Ishikawa (cell line): Measurements from ENCODE around the gene CHD1.

Source experiments
- CEBPB ChIP-seq: IDR thresholded peaks from 2 replicates; pipeline ENCODE4 v1.6.1; 2012
- CREB1 ChIP-seq: IDR thresholded peaks from 2 replicates; pipeline ENCODE4 v1.6.1; 2012; ENCODE audit warnings: low read depth
- EGR1 ChIP-seq: IDR thresholded peaks from 2 replicates; pipeline ENCODE4 v1.6.1; 2012
- EP300 ChIP-seq: IDR thresholded peaks from 2 replicates; pipeline ENCODE4 v1.6.1; 2012; ENCODE audit warnings: borderline replicate concordance
- FOXM1 ChIP-seq: IDR thresholded peaks from 2 replicates; pipeline ENCODE4 v1.6.1; 2012; ENCODE audit warnings: low read depth, borderline replicate concordance
- MAX ChIP-seq: IDR thresholded peaks from 2 replicates; pipeline ENCODE4 v1.6.1; 2012
- NFIC ChIP-seq: IDR thresholded peaks from 2 replicates; pipeline ENCODE4 v1.6.1; 2012
- RAD21 ChIP-seq: IDR thresholded peaks from 2 replicates; pipeline ENCODE4 v1.6.1; 2012; ENCODE audit warnings: low read depth
- REST ChIP-seq: IDR thresholded peaks from 2 replicates; pipeline ENCODE4 v1.6.1; 2012; ENCODE audit warnings: low read depth, mild to moderate bottlenecking
- TAF1 ChIP-seq: IDR thresholded peaks from 2 replicates; pipeline ENCODE4 v1.6.1; 2012; ENCODE audit warnings: low read depth, mild to moderate bottlenecking
- TCF12 ChIP-seq: IDR thresholded peaks from 2 replicates; pipeline ENCODE4 v1.6.1; 2012; ENCODE audit warnings: low read depth
- TEAD4 ChIP-seq: IDR thresholded peaks from 2 replicates; pipeline ENCODE4 v1.6.1; 2012
- USF1 ChIP-seq: IDR thresholded peaks from 2 replicates; pipeline ENCODE4 v1.6.1; 2012
- YY1 ChIP-seq: IDR thresholded peaks from 2 replicates; pipeline ENCODE4 v1.6.1; 2012; ENCODE audit warnings: low read depth
- ZBTB7A ChIP-seq: IDR thresholded peaks from 2 replicates; pipeline ENCODE4 v1.6.1; 2012; ENCODE audit warnings: low read depth

CHD1 gene

GRCh38 chr5:98969400-98969799 is 40.6 kb upstream of the CHD1 start:
- TF ChIP-seq REST (no peak), RAD21 (no peak), YY1 (no peak), TEAD4 (no peak), EGR1 (no peak), FOXM1 (no peak), TCF12 (no peak), CREB1 (no peak), TAF1 (no peak), NFIC (no peak), CEBPB (no peak), USF1 (no peak), ZBTB7A (no peak), EP300 (no peak)

GRCh38 chr5:98968056-98968564 is 39.3 kb upstream of the CHD1 start:
- TF ChIP-seq TEAD4 (no peak), NFIC (no peak), YY1 (no peak), TCF12 (no peak), CEBPB (no peak), REST (no peak), EGR1 (no peak), TAF1 (no peak)

GRCh38 chr5:98965226-98965625 is 36.4 kb upstream of the CHD1 start:
- TF ChIP-seq FOXM1 (no peak), RAD21 (no peak), EGR1 (no peak), EP300 (no peak), CEBPB (no peak), CREB1 (no peak), NFIC (no peak), ZBTB7A (no peak), YY1 (no peak), USF1 (no peak), MAX (no peak), TCF12 (no peak), REST (no peak)

- TF ChIP-seq CREB1 = no peak
- TF ChIP-seq FOXM1 = no peak
- TF ChIP-seq REST = no peak
- no peak for TF ChIP-seq YY1
- no peak for TF ChIP-seq EP300
- no peak for TF ChIP-seq TEAD4
- no peak for TF ChIP-seq MAX
- no peak for TF ChIP-seq NFIC
- no peak for TF ChIP-seq RAD21
- no peak for TF ChIP-seq EGR1
- no peak for TF ChIP-seq TCF12
- no peak for TF ChIP-seq ZBTB7A
- TF ChIP-seq TAF1 = no peak
- TF ChIP-seq CEBPB = no peak
- no peak for TF ChIP-seq USF1
Observed at GRCh38 chr5:98964621-98965020, 35.8 kb upstream of the CHD1 start.
